ENCODE results near the gene PIK3CB. TPM values are rescaled to one million over a fixed set of nuclear protein-coding genes. Genes with fewer than 3 reads are reported as not detected.

Gene PIK3CB
- total and polyA plus RNA-seq, 4 donors = 8.0 to 29.8 (median 19.3) TPM

GRCh38 chr3:138782755-138783154 lies 52.0 kb downstream of the PIK3CB start:
- Histone ChIP-seq H3K36me3 (ENCODE audit: control insufficient read depth in 1 of 2, insufficient read depth in 2 of 2, low read length in 1 of 2) (no peaks in the 10 kb centered on the region), H3K27ac (ENCODE audit: low read depth in 1 of 2, low read length in 2 of 2) (no peak overlapping the region), H3K4me3 (ENCODE audit: low read length in 2 of 2) (no peak overlapping the region), H3K27me3 (ENCODE audit: control insufficient read depth in 1 of 2, insufficient read depth in 2 of 2, low read length in 1 of 2) (no peaks in the 10 kb centered on the region), H3K9me3 (ENCODE audit: control insufficient read depth, low read length) (no peaks in the 10 kb centered on the region), H3K4me1 (ENCODE audit: control insufficient read depth in 1 of 2, insufficient read depth in 2 of 2, low read length in 2 of 2) (peaks cover 0 to 4% of the 10 kb centered on the region in 2 donors)
- 92 to 93% methylated on average over 1 of the region's 1 CpG for WGBS, 2 donors
- no peak for DNase-seq
- intact Hi-C loops (cut with DNase I) = no loop called here
- ATAC-seq (ENCODE audit: low FRiP score) = no peak

GRCh38 chr3:138781012-138781470 lies 53.7 kb downstream of the PIK3CB start:
- no peak for ATAC-seq (ENCODE audit: low FRiP score)
- H3K9me3 ChIP-seq (ENCODE audit: control insufficient read depth, low read length) = no peaks in the 10 kb centered on the region

GRCh38 chr3:138778643-138779042 lies 56.1 kb downstream of the PIK3CB start:
- H3K36me3 ChIP-seq (ENCODE audit: control insufficient read depth in 1 of 2, insufficient read depth in 2 of 2, low read length in 1 of 2) = no peaks in the 10 kb centered on the region
- peaks cover 0 to 12% of the 10 kb centered on the region in 2 donors for H3K4me1 ChIP-seq (ENCODE audit: control insufficient read depth in 1 of 2, insufficient read depth in 2 of 2, low read length in 2 of 2)
- DNase-seq = no peak
- H3K9me3 ChIP-seq (ENCODE audit: control insufficient read depth, low read length) = no peaks in the 10 kb centered on the region
- intact Hi-C loops (cut with DNase I) = no loop called here
- 97 to 98% methylated on average over 2 of the region's 2 CpGs for WGBS, 2 donors
- no peak for ATAC-seq (ENCODE audit: low FRiP score)
- H3K27ac ChIP-seq (ENCODE audit: low read depth in 1 of 2, low read length in 2 of 2) = no peak overlapping the region
- peaks cover 0 to 1% of the 10 kb centered on the region in 2 donors for H3K27me3 ChIP-seq (ENCODE audit: control insufficient read depth in 1 of 2, insufficient read depth in 2 of 2, low read length in 1 of 2)
- no peak overlapping the region for H3K4me3 ChIP-seq (ENCODE audit: low read length in 2 of 2)

More at GRCh38 chr3:138781012-138781470, 53.7 kb downstream of the PIK3CB start:
- no peaks in the 10 kb centered on the region for H3K36me3 ChIP-seq (ENCODE audit: control insufficient read depth in 1 of 2, insufficient read depth in 2 of 2, low read length in 1 of 2)
- H3K4me1 ChIP-seq (ENCODE audit: control insufficient read depth in 1 of 2, insufficient read depth in 2 of 2, low read length in 2 of 2) = peaks cover 0 to 4% of the 10 kb centered on the region in 2 donors
- intact Hi-C loops (cut with DNase I) = no loop called here
- H3K4me3 ChIP-seq (ENCODE audit: low read length in 2 of 2) = no peak overlapping the region
- H3K27ac ChIP-seq (ENCODE audit: low read depth in 1 of 2, low read length in 2 of 2) = no peak overlapping the region
- no peak for DNase-seq
- H3K27me3 ChIP-seq (ENCODE audit: control insufficient read depth in 1 of 2, insufficient read depth in 2 of 2, low read length in 1 of 2) = peaks cover 0 to 1% of the 10 kb centered on the region in 2 donors
- WGBS, 2 donors = 27 to 43% methylated on average over 5 of the region's 5 CpGs

- no peaks in the 10 kb centered on the region for H3K9me3 ChIP-seq (ENCODE audit: control insufficient read depth, low read length)
- H3K27ac ChIP-seq (ENCODE audit: low read depth in 1 of 2, low read length in 2 of 2) = no peak overlapping the region
- intact Hi-C loops (cut with DNase I) = no loop called here
- H3K27me3 ChIP-seq (ENCODE audit: control insufficient read depth in 1 of 2, insufficient read depth in 2 of 2, low read length in 1 of 2) = peaks cover 0 to 1% of the 10 kb centered on the region in 2 donors
- DNase-seq (no peak), ATAC-seq (ENCODE audit: low FRiP score) (no peak)
- peaks cover 0 to 12% of the 10 kb centered on the region in 2 donors for H3K4me1 ChIP-seq (ENCODE audit: control insufficient read depth in 1 of 2, insufficient read depth in 2 of 2, low read length in 2 of 2)
- H3K36me3 ChIP-seq (ENCODE audit: control insufficient read depth in 1 of 2, insufficient read depth in 2 of 2, low read length in 1 of 2) = no peaks in the 10 kb centered on the region
- WGBS, 2 donors = 96 to 99% methylated on average over 2 of the region's 2 CpGs
- H3K4me3 ChIP-seq (ENCODE audit: low read length in 2 of 2) = no peak overlapping the region
Measured at GRCh38 chr3:138776961-138777360, 57.8 kb downstream of the PIK3CB start.

- H3K36me3 ChIP-seq (ENCODE audit: control insufficient read depth in 1 of 2, insufficient read depth in 2 of 2, low read length in 1 of 2) = no peaks in the 10 kb centered on the region
- H3K9me3 ChIP-seq (ENCODE audit: control insufficient read depth, low read length) = no peaks in the 10 kb centered on the region
- peak overlapping the region; percentile 48 to 72 for H3K27ac ChIP-seq (ENCODE audit: low read depth in 1 of 2, low read length in 2 of 2)
- DNase-seq = no peak
- peaks cover 0 to 1% of the 10 kb centered on the region in 2 donors for H3K27me3 ChIP-seq (ENCODE audit: control insufficient read depth in 1 of 2, insufficient read depth in 2 of 2, low read length in 1 of 2)
- H3K4me1 ChIP-seq (ENCODE audit: control insufficient read depth in 1 of 2, insufficient read depth in 2 of 2, low read length in 2 of 2) = peaks cover 0 to 10% of the 10 kb centered on the region in 2 donors
- H3K4me3 ChIP-seq (ENCODE audit: low read length in 2 of 2) = no peak overlapping the region
- 59 to 61% methylated on average over 4 of the region's 4 CpGs for WGBS, 2 donors
- intact Hi-C loops (cut with DNase I) = no loop called here
- no peak for ATAC-seq (ENCODE audit: low FRiP score)
Measured at GRCh38 chr3:138775254-138775595, 59.5 kb downstream of the PIK3CB start.

- intact Hi-C loops (cut with DNase I) = no loop called here
- no peaks in the 10 kb centered on the region for H3K9me3 ChIP-seq (ENCODE audit: control insufficient read depth, low read length)
- peak overlapping the region; percentile 44 to 72 for H3K27ac ChIP-seq (ENCODE audit: low read depth in 1 of 2, low read length in 2 of 2)
- H3K36me3 ChIP-seq (ENCODE audit: control insufficient read depth in 1 of 2, insufficient read depth in 2 of 2, low read length in 1 of 2) = no peaks in the 10 kb centered on the region
- ATAC-seq (ENCODE audit: low FRiP score) (peak; percentile 78), DNase-seq (no peak)
- H3K27me3 ChIP-seq (ENCODE audit: control insufficient read depth in 1 of 2, insufficient read depth in 2 of 2, low read length in 1 of 2) = peaks cover 0 to 1% of the 10 kb centered on the region in 2 donors
- no peak overlapping the region for H3K4me3 ChIP-seq (ENCODE audit: low read length in 2 of 2)
- peaks cover 0 to 10% of the 10 kb centered on the region in 2 donors for H3K4me1 ChIP-seq (ENCODE audit: control insufficient read depth in 1 of 2, insufficient read depth in 2 of 2, low read length in 2 of 2)
Measured at GRCh38 chr3:138774529-138775253, 60.0 kb downstream of the PIK3CB start.

GRCh38 chr3:138771585-138771984 lies 63.1 kb downstream of the PIK3CB start:
- 69 to 76% methylated on average over 2 of the region's 2 CpGs for WGBS, 2 donors
- Histone ChIP-seq H3K4me3 (ENCODE audit: low read length in 2 of 2) (no peak overlapping the region), H3K9me3 (ENCODE audit: control insufficient read depth, low read length) (no peaks in the 10 kb centered on the region), H3K4me1 (ENCODE audit: control insufficient read depth in 1 of 2, insufficient read depth in 2 of 2, low read length in 2 of 2) (peaks cover 0 to 10% of the 10 kb centered on the region in 2 donors), H3K36me3 (ENCODE audit: control insufficient read depth in 1 of 2, insufficient read depth in 2 of 2, low read length in 1 of 2) (no peaks in the 10 kb centered on the region), H3K27me3 (ENCODE audit: control insufficient read depth in 1 of 2, insufficient read depth in 2 of 2, low read length in 1 of 2) (no peaks in the 10 kb centered on the region), H3K27ac (ENCODE audit: low read depth in 1 of 2, low read length in 2 of 2) (no peak overlapping the region)
- ATAC-seq (ENCODE audit: low FRiP score) = no peak
- DNase-seq = no peak
- intact Hi-C loops (cut with DNase I) = no loop called here

GRCh38 chr3:138769616-138770015 lies 65.1 kb downstream of the PIK3CB start:
- Histone ChIP-seq H3K27ac (ENCODE audit: low read depth in 1 of 2, low read length in 2 of 2) (no peak overlapping the region), H3K27me3 (ENCODE audit: control insufficient read depth in 1 of 2, insufficient read depth in 2 of 2, low read length in 1 of 2) (no peaks in the 10 kb centered on the region), H3K36me3 (ENCODE audit: control insufficient read depth in 1 of 2, insufficient read depth in 2 of 2, low read length in 1 of 2) (no peaks in the 10 kb centered on the region), H3K4me3 (ENCODE audit: low read length in 2 of 2) (no peak overlapping the region), H3K9me3 (ENCODE audit: control insufficient read depth, low read length) (no peaks in the 10 kb centered on the region), H3K4me1 (ENCODE audit: control insufficient read depth in 1 of 2, insufficient read depth in 2 of 2, low read length in 2 of 2) (peaks cover 0 to 5% of the 10 kb centered on the region in 2 donors)
- intact Hi-C loops (cut with DNase I) = no loop called here
- ATAC-seq (ENCODE audit: low FRiP score) (no peak), DNase-seq (no peak)

- no peak for DNase-seq
- Histone ChIP-seq H3K27ac (ENCODE audit: low read depth in 1 of 2, low read length in 2 of 2) (no peak overlapping the region), H3K9me3 (ENCODE audit: control insufficient read depth, low read length) (no peaks in the 10 kb centered on the region), H3K4me3 (ENCODE audit: low read length in 2 of 2) (no peak overlapping the region), H3K36me3 (ENCODE audit: control insufficient read depth in 1 of 2, insufficient read depth in 2 of 2, low read length in 1 of 2) (no peaks in the 10 kb centered on the region), H3K27me3 (ENCODE audit: control insufficient read depth in 1 of 2, insufficient read depth in 2 of 2, low read length in 1 of 2) (no peaks in the 10 kb centered on the region), H3K4me1 (ENCODE audit: control insufficient read depth in 1 of 2, insufficient read depth in 2 of 2, low read length in 2 of 2) (peaks cover 0 to 3% of the 10 kb centered on the region in 2 donors)
- intact Hi-C loops (cut with DNase I) = no loop called here
- ATAC-seq (ENCODE audit: low FRiP score) = no peak
- 89 to 94% methylated on average over 5 of the region's 5 CpGs for WGBS, 2 donors
Measured at GRCh38 chr3:138768946-138769345, 65.8 kb downstream of the PIK3CB start.
